Endothelial cell of umbilical vein (primary cell): ENCODE measurements around the gene CENPU. TPM values are rescaled to one million over a fixed set of nuclear protein-coding genes. Genes with fewer than 3 reads are reported as not detected.

Experiments
- BruUV-seq: library from RNA; stranded (reverse); fragments of 400-500 nt; replicated peaks from 2 replicates; lab custom pipeline; 2021; lab: Mats Ljungman, UMichigan
- CTCF ChIA-PET: fragments of 300-600, 350-600 bp; sonication (Branson Sonifier 250); formaldehyde crosslinking; loops from one replicate; lab custom pipeline; 2021; ENCODE audit warnings: antibody characterized with exemption, inconsistent platforms; lab: Charles Lee
- POLR2A ChIA-PET: fragments of 300-600, 350-600 bp; sonication (Branson Sonifier 250); formaldehyde crosslinking; loops from one replicate; lab custom pipeline; 2021; ENCODE audit warnings: antibody characterized with exemption, inconsistent platforms; lab: Charles Lee
- DNase-seq: peaks from one replicate; pipeline ENCODE4 v3.0.0-alpha.2; 2011; ENCODE audit warnings: low read depth, low spot score
- FAIRE-seq: peaks from 2 replicates; lab custom pipeline; 2011; peaks lifted over from hg19 to GRCh38; lab: Jason Lieb, UNC
- H2AFZ ChIP-seq: 2 replicates; pipeline ENCODE4 v1.6.0; 2012; ENCODE audit warnings: low read depth, low read length, control low read depth, inconsistent platforms
- H3K27ac ChIP-seq: 2 replicates; pipeline ENCODE4 v1.5.1; 2011; ENCODE audit warnings: low read depth, mild to moderate bottlenecking, control low read depth, low read length, moderate library complexity; ENCODE audit not compliant: insufficient read depth
- H3K27me3 ChIP-seq, 2 experiments: 2 replicates each; pipeline versions ENCODE4 v1.6.0 to v1.6.1; 2011; ENCODE audit warnings: low read length in 2 of 2, mixed read lengths in 1 of 2; ENCODE audit not compliant: control insufficient read depth in 2 of 2, insufficient read depth in 2 of 2
- H3K36me3 ChIP-seq, 2 experiments: 2 replicates in 1 of 2; 3 replicates in 1 of 2; pipeline ENCODE4 v1.5.1; 2011; ENCODE audit warnings: low read length in 2 of 2, mild to moderate bottlenecking in 1 of 2, moderate library complexity in 1 of 2; ENCODE audit not compliant: control insufficient read depth in 2 of 2, insufficient read depth in 2 of 2; ENCODE audit errors: extremely low read depth in 1 of 2
- H3K4me1 ChIP-seq: 3 replicates; pipeline ENCODE4 v1.5.1; 2011; ENCODE audit warnings: mild to moderate bottlenecking, low read length; ENCODE audit not compliant: control insufficient read depth, insufficient read depth; ENCODE audit errors: extremely low read depth
- H3K4me2 ChIP-seq: 2 replicates; pipeline ENCODE4 v1.6.1; 2011; ENCODE audit warnings: low read length, control low read depth, mixed read lengths; ENCODE audit not compliant: insufficient read depth
- H3K4me3 ChIP-seq, 3 experiments: fragments of 200-600 bp in 1 of 3; sonication (generic), shearing (Covaris generic) in 1 of 3; replicated peaks in 1 of 3; 2 replicates each; pipeline ENCODE4 v1.5.1; 2011 to 2016; ENCODE audit warnings: control low read depth in 3 of 3, low read length in 3 of 3, mild to moderate bottlenecking in 2 of 3, inconsistent platforms in 1 of 3, low read depth in 1 of 3, moderate library complexity in 1 of 3; ENCODE audit not compliant: insufficient read depth in 1 of 3
- H3K79me2 ChIP-seq: 2 replicates; pipeline ENCODE4 v1.6.0; 2012; ENCODE audit warnings: low read length, inconsistent platforms; ENCODE audit not compliant: control insufficient read depth, insufficient read depth
- H3K9ac ChIP-seq: replicated peaks from 2 replicates; pipeline ENCODE3; 2011; ENCODE audit warnings: low read length, control low read depth; ENCODE audit not compliant: insufficient read depth; ENCODE audit errors: extremely low read depth
- H3K9me1 ChIP-seq: replicated peaks from 3 replicates; pipeline ENCODE4 v1.6.0; 2011; ENCODE audit warnings: mild to moderate bottlenecking, low read length; ENCODE audit not compliant: control insufficient read depth, insufficient read depth; ENCODE audit errors: extremely low read depth
- H3K9me3 ChIP-seq: replicated peaks from 2 replicates; pipeline ENCODE4 v1.5.1; 2012; ENCODE audit warnings: low read length, inconsistent platforms; ENCODE audit not compliant: control insufficient read depth, insufficient read depth
- H4K20me1 ChIP-seq: replicated peaks from 2 replicates; pipeline ENCODE3; 2011; ENCODE audit warnings: mild to moderate bottlenecking, low read length; ENCODE audit not compliant: control insufficient read depth, insufficient read depth; ENCODE audit errors: extremely low read depth
- EZH2 ChIP-seq: IDR thresholded peaks from 2 replicates; pipeline ENCODE4 v1.6.1; 2012; ENCODE audit warnings: borderline replicate concordance, low read depth, mild to moderate bottlenecking, moderate library complexity, low read length, inconsistent platforms; ENCODE audit not compliant: severe bottlenecking
- FOS ChIP-seq: IDR thresholded peaks from 2 replicates; pipeline ENCODE4 v1.6.1; 2011; ENCODE audit warnings: mild to moderate bottlenecking, low read length, moderate library complexity, borderline replicate concordance; ENCODE audit not compliant: insufficient read depth
- GATA2 ChIP-seq: IDR thresholded peaks from 2 replicates; pipeline ENCODE4 v1.7.0; 2011; ENCODE audit warnings: low read depth, mild to moderate bottlenecking, moderate library complexity, mixed read lengths, low read length; ENCODE audit not compliant: insufficient read length, insufficient read depth
- JUN ChIP-seq: IDR thresholded peaks from 2 replicates; pipeline ENCODE4 v1.6.1; 2011; ENCODE audit warnings: borderline replicate concordance, low read depth; ENCODE audit not compliant: insufficient read length, insufficient read depth
- MYC ChIP-seq: IDR thresholded peaks from one replicate; pipeline ENCODE4 v1.6.1; 2011; ENCODE audit warnings: mild to moderate bottlenecking, low read depth, low read length
- POLR2A ChIP-seq: IDR thresholded peaks from 2 replicates; pipeline ENCODE4 v1.6.1; 2012; ENCODE audit warnings: low read depth, mild to moderate bottlenecking, control low read depth, low read length
- POLR2AphosphoS5 ChIP-seq: IDR thresholded peaks from 2 replicates; pipeline ENCODE4 v1.6.1; 2012; ENCODE audit warnings: low read depth, mild to moderate bottlenecking, control low read depth, low read length, moderate library complexity; ENCODE audit not compliant: insufficient read depth
- dilution Hi-C: fragments of 300-500 bp; cut with MboI; formaldehyde crosslinking; loops from one replicate; pipeline ENCODE4 v1.15.0; 2019; ENCODE audit warnings: low sequenced_read_pairs; ENCODE audit not compliant: extremely low pct_ligation_motif_present
- intact Hi-C: fragments of 100-400 bp; cut with micrococcal nuclease; formaldehyde crosslinking; loops from one replicate; pipeline ENCODE4 v1.10.0; 2022
- polyA plus RNA-seq, 4 experiments: library from polyadenylated mRNA; depleted of rRNA in 3 of 4; stranded (reverse) in 3 of 4; unstranded in 1 of 4; fragments of >200 nt; gene quantifications; 2 replicates each; pipeline versions ENCODE4 v1.2.1 to v1.2.3, GENCODE V29; 2011 to 2012; ENCODE audit warnings: missing spikeins in 1 of 4
- total RNA-seq: library from RNA; stranded (reverse); gene quantifications from 2 replicates; pipeline ENCODE4 v1.2.3, GENCODE V29; 2021
- TF ChIP-seq, protein P1 (sequence below), 2 donors: IDR thresholded peaks; 1 replicate in 1 of 2; 2 replicates in 1 of 2; pipeline ENCODE4 v1.5.1; 2011; ENCODE audit warnings: low read length in 2 of 2, mild to moderate bottlenecking in 2 of 2, moderate library complexity in 2 of 2, control low read depth in 1 of 2, inconsistent platforms in 1 of 2, low read depth in 1 of 2; ENCODE audit not compliant: insufficient read depth in 1 of 2; ENCODE audit errors: extremely low read depth in 1 of 2

Gene CENPU
- total and polyA plus RNA-seq, 2 donors (not counting 3 experiments of a cell fraction or from before 2014, with no cell fraction given), result 7.0 to 37.9 TPM

DNA sequence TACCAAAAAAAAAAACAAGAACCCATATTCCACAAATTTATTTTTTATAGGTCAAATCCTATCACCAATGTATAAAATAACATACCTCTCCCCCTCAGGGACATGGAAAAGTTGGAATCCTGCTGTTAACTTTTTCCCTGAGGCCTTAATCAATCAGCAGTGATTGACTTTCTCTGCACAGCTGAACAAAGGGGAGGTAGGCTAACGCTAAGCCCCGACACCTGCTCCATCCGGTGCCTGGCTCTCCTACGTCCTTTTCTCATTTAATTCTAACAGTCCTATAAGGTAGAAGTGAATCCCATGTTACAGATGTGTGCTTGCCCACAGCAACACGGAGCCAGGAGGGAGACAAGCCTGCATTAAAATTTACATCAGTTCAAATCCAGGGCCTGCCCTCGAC, 2.8 kb downstream of the CENPU start:
- dilution Hi-C loops, result no loop called here
- no TSS peak for BruUV-seq

More for the DNA sequence above, 2.8 kb downstream of the CENPU start:
- Histone ChIP-seq H4K20me1 (no peaks in the 10 kb centered on the region), H2AFZ (no peak overlapping the region), H3K9me3 (no peaks in the 10 kb centered on the region), H3K36me3 (peaks cover 0 to 8% of the 10 kb centered on the region in 2 experiments), H3K4me3 (no peak overlapping the region), H3K27me3 (no peaks in the 10 kb centered on the region), H3K79me2 (peaks cover 41% of the 10 kb centered on the region), H3K9me1 (no peaks in the 10 kb centered on the region), H3K27ac (no peak overlapping the region), H3K9ac (no peak overlapping the region), H3K4me2 (no peak overlapping the region), H3K4me1 (peaks cover 24% of the 10 kb centered on the region)
- TF ChIP-seq MYC (no peak), POLR2A (no peak), JUN (no peak), EZH2 (no peak), FOS (no peak), GATA2 (no peak), POLR2AphosphoS5 (no peak)
- TF ChIP-seq, protein P1, sequence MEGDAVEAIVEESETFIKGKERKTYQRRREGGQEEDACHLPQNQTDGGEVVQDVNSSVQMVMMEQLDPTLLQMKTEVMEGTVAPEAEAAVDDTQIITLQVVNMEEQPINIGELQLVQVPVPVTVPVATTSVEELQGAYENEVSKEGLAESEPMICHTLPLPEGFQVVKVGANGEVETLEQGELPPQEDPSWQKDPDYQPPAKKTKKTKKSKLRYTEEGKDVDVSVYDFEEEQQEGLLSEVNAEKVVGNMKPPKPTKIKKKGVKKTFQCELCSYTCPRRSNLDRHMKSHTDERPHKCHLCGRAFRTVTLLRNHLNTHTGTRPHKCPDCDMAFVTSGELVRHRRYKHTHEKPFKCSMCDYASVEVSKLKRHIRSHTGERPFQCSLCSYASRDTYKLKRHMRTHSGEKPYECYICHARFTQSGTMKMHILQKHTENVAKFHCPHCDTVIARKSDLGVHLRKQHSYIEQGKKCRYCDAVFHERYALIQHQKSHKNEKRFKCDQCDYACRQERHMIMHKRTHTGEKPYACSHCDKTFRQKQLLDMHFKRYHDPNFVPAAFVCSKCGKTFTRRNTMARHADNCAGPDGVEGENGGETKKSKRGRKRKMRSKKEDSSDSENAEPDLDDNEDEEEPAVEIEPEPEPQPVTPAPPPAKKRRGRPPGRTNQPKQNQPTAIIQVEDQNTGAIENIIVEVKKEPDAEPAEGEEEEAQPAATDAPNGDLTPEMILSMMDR (IDR thresholded peaks at IDR 0.05; ENCODE audit: extremely low read depth in 1 of 2, insufficient read depth in 1 of 2, low read depth in 1 of 2, low read length in 2 of 2), result no peak
- DNase-seq (no peak), FAIRE-seq (no peak)
- ChIA-PET CTCF (interaction anchor here (0.6 to 5.7 kb wide), 2 partner anchors 10 to 466 kb away, joined by 3 to 35 read pairs; no protein-coding TSS in a partner anchor), POLR2A (no interaction called here)
- intact Hi-C loops, result loop anchor here (5.0 kb wide), 1 partner anchor 349 kb away; no protein-coding TSS in a partner anchor
